Gastroesophageal sphincter (tissue), 4 donors: ENCODE results near the gene COG5. TPM values are rescaled to one million over a fixed set of nuclear protein-coding genes. Genes with fewer than 3 reads are reported as not detected.

ENCODE experiments used
- ATAC-seq: fragments of 150-250 bp; one replicate; pipeline ENCODE4 v1.9.1; 2016; ENCODE audit warnings: mild to moderate bottlenecking, moderate library complexity
- H3K27ac ChIP-seq, 4 donors: fragments of 200-600 bp; sonication (generic) in 3 of 4; 1 replicate in 3 of 4; 2 replicates in 1 of 4; pipeline ENCODE4 v1.5.1; 2016 to 2019
- H3K27me3 ChIP-seq: fragments of 200-600 bp; sonication (generic); one replicate; pipeline ENCODE4 v1.5.1; 2019
- H3K36me3 ChIP-seq, 2 donors: fragments of 200-600 bp; sonication (generic); one replicate each; pipeline ENCODE4 v1.5.1; 2019; ENCODE audit warnings: control low read depth in 1 of 2
- H3K4me1 ChIP-seq, 3 donors: fragments of 200-600 bp; sonication (generic); 1 replicate in 2 of 3; 2 replicates in 1 of 3; pipeline ENCODE4 v1.5.1; 2016 to 2019; ENCODE audit warnings: control low read depth in 2 of 3
- H3K4me3 ChIP-seq, 2 donors: fragments of 200-600 bp; sonication (generic); one replicate each; pipeline ENCODE4 v1.5.1; 2019; ENCODE audit warnings: mild to moderate bottlenecking in 1 of 2, moderate library complexity in 1 of 2
- H3K9me3 ChIP-seq, 3 donors: fragments of 200-600 bp; sonication (generic); one replicate each; pipeline ENCODE4 v1.5.1; 2017 to 2019; ENCODE audit warnings: control low read depth in 2 of 3
- EP300 ChIP-seq: sonication (generic); formaldehyde crosslinking; IDR thresholded peaks from one replicate; pipeline ENCODE4 v1.6.1; 2017; ENCODE audit warnings: antibody characterized with exemption, mild to moderate bottlenecking
- POLR2A ChIP-seq, 2 donors: fragments of 450-650 bp; IDR thresholded peaks; one replicate each; pipeline ENCODE4 v1.6.1; 2017; ENCODE audit warnings: antibody characterized with exemption in 2 of 2, mild to moderate bottlenecking in 2 of 2, moderate library complexity in 1 of 2
- POLR2AphosphoS5 ChIP-seq: sonication (generic); formaldehyde crosslinking; IDR thresholded peaks from one replicate; pipeline ENCODE4 v1.6.1; 2017; ENCODE audit warnings: antibody characterized with exemption
- WGBS, 2 donors: methylation state at CpG; one replicate each; pipeline ENCODE4 v1.1.5; 2018; ENCODE audit warnings: low coverage in 1 of 2; 5-methylcytosine and 5-hydroxymethylcytosine counted together
- total RNA-seq, 4 donors: library from RNA; depleted of rRNA; stranded (reverse); fragments of >200 nt; gene quantifications; one replicate each; pipeline ENCODE4 v1.1.0, GENCODE V29; 2016
- TF ChIP-seq, protein P1 (sequence below), 4 experiments: fragments of 200-600 bp in 2 of 4; fragments of 450-650 bp in 2 of 4; sonication (generic) in 1 of 4; IDR thresholded peaks; one replicate each; pipeline ENCODE4 v1.5.1; 2017 to 2019; ENCODE audit warnings: antibody characterized with exemption in 4 of 4, mild to moderate bottlenecking in 2 of 4, moderate library complexity in 2 of 4

COG5 gene
- total RNA-seq, 4 donors from 2014 or later, result 31.6 to 50.4 (median 41.1) TPM

DNA sequence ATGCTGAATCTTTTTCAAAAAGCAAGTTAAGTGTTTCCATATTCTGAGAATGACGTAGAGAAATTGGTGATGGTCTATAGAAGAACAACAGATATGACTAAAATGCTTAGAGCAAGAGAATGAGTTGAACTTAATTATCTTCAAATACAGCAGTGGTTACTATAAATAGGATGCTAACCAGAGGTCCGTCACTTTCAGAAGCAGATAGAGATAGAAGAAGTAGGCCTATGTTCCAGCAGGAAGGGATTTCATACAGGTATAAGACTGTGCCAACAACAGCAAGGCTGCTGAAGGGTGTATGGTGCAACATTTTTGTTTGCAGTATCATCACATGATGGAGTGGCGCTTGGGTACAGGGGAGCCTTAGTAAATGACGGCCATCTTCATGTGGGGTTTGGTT, 326.3 kb downstream of the COG5 start:
- H3K4me1 ChIP-seq, result peaks cover 0 to 6% (median 0%) of the 10 kb centered on the region in 3 donors
- H3K36me3 ChIP-seq, result peaks cover 2 to 21% of the 10 kb centered on the region in 2 donors
- WGBS, 2 donors, result 58 to 82% methylated on average over 1 to 4 of the region's 4 CpGs
- no peaks in the 10 kb centered on the region for H3K9me3 ChIP-seq
- no peaks in the 10 kb centered on the region for H3K27me3 ChIP-seq
- no peak for ATAC-seq
- no peak overlapping the region for H3K27ac ChIP-seq
- no peak overlapping the region for H3K4me3 ChIP-seq
- no peak for TF ChIP-seq POLR2A (IDR thresholded peaks at IDR 0.05)
- TF ChIP-seq EP300, result no peak
- TF ChIP-seq, protein P1, sequence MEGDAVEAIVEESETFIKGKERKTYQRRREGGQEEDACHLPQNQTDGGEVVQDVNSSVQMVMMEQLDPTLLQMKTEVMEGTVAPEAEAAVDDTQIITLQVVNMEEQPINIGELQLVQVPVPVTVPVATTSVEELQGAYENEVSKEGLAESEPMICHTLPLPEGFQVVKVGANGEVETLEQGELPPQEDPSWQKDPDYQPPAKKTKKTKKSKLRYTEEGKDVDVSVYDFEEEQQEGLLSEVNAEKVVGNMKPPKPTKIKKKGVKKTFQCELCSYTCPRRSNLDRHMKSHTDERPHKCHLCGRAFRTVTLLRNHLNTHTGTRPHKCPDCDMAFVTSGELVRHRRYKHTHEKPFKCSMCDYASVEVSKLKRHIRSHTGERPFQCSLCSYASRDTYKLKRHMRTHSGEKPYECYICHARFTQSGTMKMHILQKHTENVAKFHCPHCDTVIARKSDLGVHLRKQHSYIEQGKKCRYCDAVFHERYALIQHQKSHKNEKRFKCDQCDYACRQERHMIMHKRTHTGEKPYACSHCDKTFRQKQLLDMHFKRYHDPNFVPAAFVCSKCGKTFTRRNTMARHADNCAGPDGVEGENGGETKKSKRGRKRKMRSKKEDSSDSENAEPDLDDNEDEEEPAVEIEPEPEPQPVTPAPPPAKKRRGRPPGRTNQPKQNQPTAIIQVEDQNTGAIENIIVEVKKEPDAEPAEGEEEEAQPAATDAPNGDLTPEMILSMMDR (IDR thresholded peaks at IDR 0.05), result no peak
- TF ChIP-seq POLR2AphosphoS5, result no peak

DNA sequence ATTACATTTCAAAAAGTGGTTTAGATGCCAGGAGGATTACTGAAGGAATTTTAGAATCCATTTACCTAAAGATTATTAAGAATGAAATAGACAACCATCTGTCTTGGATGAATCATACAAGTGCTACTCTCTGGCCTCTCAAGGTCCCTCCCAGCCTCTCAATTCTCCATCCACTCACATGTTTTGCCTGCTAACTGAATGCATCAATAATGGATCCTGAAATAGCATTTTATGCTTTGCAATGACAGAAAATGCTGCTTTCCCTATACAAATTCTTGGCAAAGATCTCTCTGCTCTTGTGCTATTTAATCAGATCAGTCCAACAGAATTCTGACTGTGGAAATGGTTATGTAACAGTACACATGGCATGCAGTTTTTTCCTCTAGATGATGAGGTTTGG, 326.9 kb downstream of the COG5 start:
- ATAC-seq, result no peak
- Histone ChIP-seq H3K4me1 (peaks cover 0 to 6% (median 0%) of the 10 kb centered on the region in 3 donors), H3K9me3 (no peaks in the 10 kb centered on the region), H3K27ac (no peak overlapping the region), H3K27me3 (no peaks in the 10 kb centered on the region), H3K4me3 (no peak overlapping the region), H3K36me3 (peaks cover 2 to 21% of the 10 kb centered on the region in 2 donors)
- TF ChIP-seq POLR2A (IDR thresholded peaks at IDR 0.05) (no peak), EP300 (no peak), POLR2AphosphoS5 (no peak)
- TF ChIP-seq, protein P1 (IDR thresholded peaks at IDR 0.05), result no peak

DNA sequence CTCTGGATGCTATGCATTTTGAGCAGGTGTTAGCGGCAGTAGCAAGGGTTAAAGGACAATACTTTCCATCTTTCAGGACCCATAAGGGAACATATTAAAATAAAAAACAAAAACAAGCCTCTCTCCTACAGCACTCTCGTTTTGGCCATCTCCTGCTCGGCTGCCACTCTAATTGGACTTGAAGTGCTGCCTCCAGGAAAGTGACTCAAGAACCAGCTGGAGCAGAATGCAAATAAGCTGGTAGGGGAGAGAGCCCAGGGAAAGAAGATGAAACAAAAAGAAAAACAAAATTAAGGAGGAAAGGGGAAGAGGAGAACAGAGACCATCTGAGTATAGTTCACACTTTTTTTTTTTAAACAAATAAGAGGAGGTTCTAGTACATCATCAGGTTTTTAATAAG, 329.3 kb downstream of the COG5 start:
- TF ChIP-seq POLR2A (IDR thresholded peaks at IDR 0.05) (no peak), POLR2AphosphoS5 (no peak), EP300 (no peak)
- TF ChIP-seq, protein P1 (IDR thresholded peaks at IDR 0.05), result no peak
- Histone ChIP-seq H3K4me3 (no peak overlapping the region), H3K9me3 (no peaks in the 10 kb centered on the region), H3K36me3 (peaks cover 2 to 21% of the 10 kb centered on the region in 2 donors), H3K27me3 (no peaks in the 10 kb centered on the region), H3K27ac (no peak overlapping the region), H3K4me1 (peaks cover 0 to 6% (median 0%) of the 10 kb centered on the region in 3 donors)
- WGBS, 2 donors, result 78 to 86% methylated on average over 2 to 3 of the region's 3 CpGs
- no peak for ATAC-seq

DNA sequence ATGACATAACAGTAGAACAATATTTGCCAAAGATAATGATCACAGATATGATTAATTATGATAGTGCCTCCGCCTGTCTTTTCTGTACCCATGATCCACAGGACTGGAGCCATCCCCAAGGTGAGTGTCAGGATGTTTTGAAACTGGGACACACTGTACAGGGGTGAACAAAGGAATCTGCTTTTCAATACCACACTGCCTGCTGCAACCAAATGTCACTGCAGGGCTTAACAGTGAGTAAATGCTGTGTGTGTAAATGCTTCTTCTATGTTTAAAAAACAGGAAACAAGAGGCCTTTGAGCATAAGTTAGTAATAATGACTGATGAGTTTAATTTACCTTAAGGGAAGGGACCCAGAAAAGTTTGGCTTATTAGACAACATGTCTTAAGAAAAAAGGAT, 329.7 kb downstream of the COG5 start:
- no peak for ATAC-seq
- H3K4me1 ChIP-seq, result peaks cover 0 to 6% (median 0%) of the 10 kb centered on the region in 3 donors
- H3K9me3 ChIP-seq, result no peaks in the 10 kb centered on the region
- TF ChIP-seq POLR2AphosphoS5, result no peak
- TF ChIP-seq, protein P1 (IDR thresholded peaks at IDR 0.05), result no peak
- no peak for TF ChIP-seq EP300
- no peak for TF ChIP-seq POLR2A (IDR thresholded peaks at IDR 0.05)
- no peak overlapping the region for H3K4me3 ChIP-seq
- peaks cover 2 to 24% of the 10 kb centered on the region in 2 donors for H3K36me3 ChIP-seq
- WGBS, 2 donors, result 91% methylated on average over 1 of the region's 1 CpG
- H3K27ac ChIP-seq, result no peak overlapping the region
- no peaks in the 10 kb centered on the region for H3K27me3 ChIP-seq

DNA sequence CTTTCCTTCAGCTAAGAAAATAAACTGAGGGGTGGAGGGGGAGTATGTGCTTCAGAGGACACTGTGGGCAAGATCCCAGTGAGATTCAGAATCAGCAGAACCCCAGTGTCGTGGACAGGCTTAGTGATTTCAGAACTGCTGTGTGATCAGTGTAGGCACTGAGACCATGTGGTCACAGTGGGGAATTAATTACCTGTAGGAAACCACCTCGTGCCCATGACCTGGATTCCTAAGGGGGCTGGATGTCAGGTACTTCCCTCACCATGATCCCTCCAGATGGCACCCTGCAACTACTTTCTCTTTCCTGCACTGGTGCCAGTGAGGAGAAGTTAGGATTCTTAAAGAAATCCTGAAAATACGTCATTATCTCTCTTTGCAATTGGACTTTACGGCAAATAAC, 330.5 kb downstream of the COG5 start:
- 70 to 91% methylated on average over 2 to 4 of the region's 4 CpGs for WGBS, 2 donors
- Histone ChIP-seq H3K27me3 (no peaks in the 10 kb centered on the region), H3K9me3 (no peaks in the 10 kb centered on the region), H3K4me3 (no peak overlapping the region), H3K4me1 (peaks cover 0 to 6% (median 0%) of the 10 kb centered on the region in 3 donors), H3K27ac (no peak overlapping the region), H3K36me3 (peaks cover 2 to 28% of the 10 kb centered on the region in 2 donors)
- no peak for ATAC-seq
- TF ChIP-seq POLR2A (IDR thresholded peaks at IDR 0.05), result no peak
- no peak for TF ChIP-seq EP300
- no peak for TF ChIP-seq POLR2AphosphoS5
- TF ChIP-seq, protein P1 (IDR thresholded peaks at IDR 0.05), result no peak
